ENCODE results near the gene PGC.

DNA sequence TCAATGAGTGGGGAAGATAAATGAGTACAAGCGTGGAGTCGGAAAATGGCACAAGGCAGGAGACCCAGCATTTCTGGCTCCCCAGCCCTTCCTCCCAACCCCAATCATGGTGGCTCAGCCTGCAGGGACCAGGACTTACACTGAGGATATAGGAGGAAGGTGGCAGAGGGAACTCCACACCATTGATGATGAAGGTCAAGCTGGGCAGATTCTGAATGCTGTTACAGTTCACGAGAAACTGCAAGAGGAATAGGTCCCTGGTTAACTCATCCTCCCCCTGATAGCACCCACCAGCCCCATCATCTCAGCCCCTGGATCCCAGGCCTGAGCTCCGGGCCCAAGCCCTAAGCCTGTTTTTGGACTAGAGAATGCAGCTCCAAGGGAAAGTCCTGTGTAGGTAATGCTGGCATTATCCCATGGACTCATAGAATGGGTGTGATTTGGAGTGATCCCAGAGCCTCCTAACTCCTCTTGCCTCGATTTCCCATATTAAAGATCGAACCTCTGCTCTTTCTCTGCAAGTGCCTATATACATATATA lies 9.5 kb downstream of the PGC start:
- TF ChIP-seq, protein P1, sequence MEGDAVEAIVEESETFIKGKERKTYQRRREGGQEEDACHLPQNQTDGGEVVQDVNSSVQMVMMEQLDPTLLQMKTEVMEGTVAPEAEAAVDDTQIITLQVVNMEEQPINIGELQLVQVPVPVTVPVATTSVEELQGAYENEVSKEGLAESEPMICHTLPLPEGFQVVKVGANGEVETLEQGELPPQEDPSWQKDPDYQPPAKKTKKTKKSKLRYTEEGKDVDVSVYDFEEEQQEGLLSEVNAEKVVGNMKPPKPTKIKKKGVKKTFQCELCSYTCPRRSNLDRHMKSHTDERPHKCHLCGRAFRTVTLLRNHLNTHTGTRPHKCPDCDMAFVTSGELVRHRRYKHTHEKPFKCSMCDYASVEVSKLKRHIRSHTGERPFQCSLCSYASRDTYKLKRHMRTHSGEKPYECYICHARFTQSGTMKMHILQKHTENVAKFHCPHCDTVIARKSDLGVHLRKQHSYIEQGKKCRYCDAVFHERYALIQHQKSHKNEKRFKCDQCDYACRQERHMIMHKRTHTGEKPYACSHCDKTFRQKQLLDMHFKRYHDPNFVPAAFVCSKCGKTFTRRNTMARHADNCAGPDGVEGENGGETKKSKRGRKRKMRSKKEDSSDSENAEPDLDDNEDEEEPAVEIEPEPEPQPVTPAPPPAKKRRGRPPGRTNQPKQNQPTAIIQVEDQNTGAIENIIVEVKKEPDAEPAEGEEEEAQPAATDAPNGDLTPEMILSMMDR (IDR thresholded peaks at IDR 0.05), result no peak
- TF ChIP-seq POLR2A (IDR thresholded peaks at IDR 0.05), result no peak
